ENCODE data around the gene YWHAG.
"Not testable (repeated sequence)": the region's sequence is repeated elsewhere in the genome, so short reads cannot be mapped to it uniquely, and the experiment has no call there.

YWHAG gene

GRCh38 chr7:76315364-76315763 is 43.4 kb downstream of the YWHAG start:
- DNase-seq (ENCODE audit: low read depth in 2 of 2), result no peak
- TF ChIP-seq CTCF (IDR thresholded peaks at IDR 0.05; ENCODE audit: low read depth, low read length), result no peak
- no peak overlapping the region for H3K4me3 ChIP-seq (replicated peaks in 1 of 2; ENCODE audit: low read depth in 2 of 2, low read length in 2 of 2)

DNA sequence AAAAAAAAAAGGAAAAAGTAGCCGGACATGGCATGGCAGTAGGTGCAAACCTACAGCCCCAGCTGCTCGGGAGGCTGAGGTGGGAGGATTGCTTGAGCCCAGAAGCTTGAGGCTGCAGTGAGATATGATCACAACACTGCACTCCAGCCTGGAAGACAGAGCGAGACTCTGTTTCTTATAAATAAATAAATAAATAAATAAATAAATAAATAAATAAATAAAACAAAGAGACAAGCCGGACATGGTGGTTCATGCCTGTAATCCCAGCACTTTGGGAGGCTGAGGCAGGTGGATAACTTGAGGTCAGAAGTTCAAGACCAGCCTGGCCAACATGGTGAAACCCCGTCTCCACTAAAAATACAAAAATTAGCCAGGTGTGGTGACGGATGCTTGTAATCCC is 44.1 kb downstream of the YWHAG start:
- not testable (repeated sequence) for DNase-seq (ENCODE audit: low read depth in 2 of 2); H3K4me3 ChIP-seq (replicated peaks in 1 of 2; ENCODE audit: low read depth in 2 of 2, low read length in 2 of 2)

DNA sequence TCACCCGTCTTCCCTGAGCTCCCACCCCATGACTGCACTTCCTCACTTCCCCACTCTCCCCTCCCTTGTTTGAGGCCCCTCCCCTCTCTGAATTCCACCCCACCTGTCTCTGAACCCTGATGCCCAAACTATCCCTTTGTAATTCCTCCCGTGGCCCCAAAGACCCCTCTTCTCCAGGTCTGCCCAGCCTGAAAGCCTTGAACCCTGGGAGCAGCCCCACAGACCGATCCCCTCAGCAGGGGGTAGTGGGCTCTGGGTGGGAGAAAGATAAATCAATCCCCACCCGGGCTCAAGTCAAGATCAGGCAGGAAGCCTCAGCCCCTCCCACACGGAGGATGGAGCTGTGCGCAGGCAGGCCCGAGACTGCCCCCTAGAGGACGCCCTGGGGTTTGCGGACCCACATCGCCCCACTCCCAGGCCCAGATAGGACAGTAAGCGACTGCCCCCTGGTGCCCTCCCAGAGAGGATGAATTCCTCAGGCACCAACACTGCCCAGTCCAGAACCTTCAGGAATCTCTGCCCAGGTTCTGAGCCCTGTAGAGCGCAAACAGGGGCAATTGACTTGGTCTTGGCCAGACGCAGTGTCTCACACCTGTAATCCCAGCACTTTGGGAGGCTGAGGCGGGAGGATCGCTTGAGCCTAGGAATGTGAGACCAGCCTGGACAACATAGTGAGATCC is 44.6 kb downstream of the YWHAG start:
- peak; percentile 100 for TF ChIP-seq CTCF (IDR thresholded peaks at IDR 0.05; ENCODE audit: low read depth, low read length)
- no peak overlapping the region for H3K4me3 ChIP-seq (replicated peaks in 1 of 2; ENCODE audit: low read depth in 2 of 2, low read length in 2 of 2)
- peak; percentile 95 to 96 for DNase-seq (ENCODE audit: low read depth in 2 of 2)

DNA sequence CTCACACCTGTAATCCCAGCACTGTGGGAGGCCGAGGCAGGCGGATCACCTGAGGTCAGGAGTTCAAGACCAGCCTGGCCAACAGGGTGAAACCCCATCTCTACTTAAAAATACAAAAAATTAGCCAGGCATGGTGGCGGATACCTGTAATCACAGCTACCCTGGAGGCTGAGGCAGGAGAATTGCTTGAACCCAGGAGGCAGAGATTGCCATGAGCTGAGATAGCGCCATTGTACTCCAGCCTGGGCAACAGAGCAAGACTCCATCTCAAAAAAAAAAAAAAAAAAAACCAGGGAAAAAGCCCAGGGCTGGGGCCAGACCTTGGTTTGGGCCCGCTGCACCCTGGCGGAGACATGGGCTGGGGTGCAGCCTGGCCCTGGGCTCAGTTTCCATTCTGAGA is 47.0 kb downstream of the YWHAG start:
- not testable (repeated sequence) for H3K4me3 ChIP-seq (replicated peaks in 1 of 2; ENCODE audit: low read depth in 2 of 2, low read length in 2 of 2); DNase-seq (ENCODE audit: low read depth in 2 of 2)

DNA sequence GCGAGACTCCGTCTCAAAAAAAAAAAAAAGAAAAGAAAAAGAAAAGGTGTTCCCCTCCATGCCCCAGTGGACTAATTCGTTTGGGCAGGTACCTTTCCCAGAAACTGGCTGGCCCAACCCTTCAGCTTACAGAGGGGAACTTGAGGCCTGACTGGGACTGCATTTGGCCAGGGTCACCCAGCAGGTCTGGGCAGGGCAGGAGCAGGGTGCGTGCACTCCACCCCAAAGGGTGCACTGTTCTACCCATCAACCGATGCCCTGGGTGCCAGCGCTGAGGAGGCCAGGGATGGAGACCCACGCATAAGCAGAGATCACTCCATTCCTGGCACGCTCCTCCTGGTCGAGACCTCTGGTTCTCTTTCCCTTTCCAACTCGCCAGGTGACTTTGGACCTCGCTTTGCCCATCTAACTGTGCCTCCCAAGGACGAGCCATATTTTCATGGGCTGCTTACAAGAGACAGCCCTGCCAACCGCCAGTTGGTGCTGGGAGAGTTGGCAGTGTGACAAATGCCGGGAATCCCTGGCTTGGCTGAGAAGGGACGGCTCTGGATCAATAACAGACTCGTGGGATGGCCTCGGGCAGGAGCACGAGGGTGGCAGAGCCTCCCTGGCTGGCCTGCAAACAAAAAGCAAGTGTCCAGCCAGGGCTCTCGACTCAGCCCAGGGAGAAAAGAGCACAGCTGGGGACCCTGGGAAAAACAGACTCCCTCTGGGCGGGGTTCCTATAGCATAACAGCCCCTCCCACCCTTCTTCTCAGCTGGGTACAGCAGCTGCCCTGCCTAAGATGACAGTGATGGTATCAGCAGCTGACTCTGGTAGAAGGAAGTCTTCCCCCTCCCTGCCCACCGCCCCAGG is 48.5 kb downstream of the YWHAG start:
- H3K4me3 ChIP-seq (replicated peaks in 1 of 2; ENCODE audit: low read depth in 2 of 2, low read length in 2 of 2), result no peak overlapping the region
- no peak for DNase-seq (ENCODE audit: low read depth in 2 of 2)
- TF ChIP-seq CTCF (IDR thresholded peaks at IDR 0.05; ENCODE audit: low read depth, low read length), result no peak

- H3K4me3 ChIP-seq (replicated peaks in 1 of 2; ENCODE audit: low read depth in 2 of 2, low read length in 2 of 2); DNase-seq (ENCODE audit: low read depth in 2 of 2): not testable (repeated sequence)
Observed at GRCh38 chr7:76309341-76310101, 49.3 kb downstream of the YWHAG start.

GRCh38 chr7:76308874-76309273 is 49.9 kb downstream of the YWHAG start:
- H3K4me3 ChIP-seq (replicated peaks in 1 of 2; ENCODE audit: low read depth in 2 of 2, low read length in 2 of 2); DNase-seq (ENCODE audit: low read depth in 2 of 2): not testable (repeated sequence)

- peak in 1 of 2 donors; percentile 44 for DNase-seq (ENCODE audit: low read depth in 2 of 2)
- TF ChIP-seq CTCF (IDR thresholded peaks at IDR 0.05; ENCODE audit: low read depth, low read length), result no peak
- no peak overlapping the region for H3K4me3 ChIP-seq (replicated peaks in 1 of 2; ENCODE audit: low read depth in 2 of 2, low read length in 2 of 2)
Observed at GRCh38 chr7:76304888-76305375, 53.9 kb downstream of the YWHAG start.
